CD4-positive, alpha-beta T cell treated with Interleukin-21 for 1 hour (primary cell): ENCODE data around the gene CAV1.
"Not testable (repeated sequence)": the region's sequence is repeated elsewhere in the genome, so short reads cannot be mapped to it uniquely, and the experiment has no call there.

Experiments
- DNase-seq: peaks from one replicate; pipeline ENCODE4 v3.0.0-alpha.2; 2020

The CAV1 gene

GRCh38 chr7:116524609-116525297 lies at the start of gene CAV1:
TSS of gene CAV1 (plus strand) at chr7:116525036. CDS start at chr7:116525063, 27 bp downstream.
- DNase-seq, result peak; percentile 39

GRCh38 chr7:116477625-116478024 lies 47.2 kb upstream of the CAV1 start:
- DNase-seq, result no peak

GRCh38 chr7:116478834-116479233 lies 46.0 kb upstream of the CAV1 start:
- DNase-seq, result no peak

- no peak for DNase-seq
Observed at GRCh38 chr7:116483271-116483942, 41.4 kb upstream of the CAV1 start.

GRCh38 chr7:116484389-116484788 lies 40.4 kb upstream of the CAV1 start:
- not testable (repeated sequence) for DNase-seq

- DNase-seq, result no peak
Observed at GRCh38 chr7:116487907-116488521, 36.8 kb upstream of the CAV1 start.

- no peak for DNase-seq
Observed at GRCh38 chr7:116490351-116490750, 34.5 kb upstream of the CAV1 start.

- DNase-seq, result no peak
Observed at GRCh38 chr7:116491887-116492653, 32.8 kb upstream of the CAV1 start.

GRCh38 chr7:116492654-116493109 lies 32.2 kb upstream of the CAV1 start:
- no peak for DNase-seq

- DNase-seq, result no peak
Observed at GRCh38 chr7:116493449-116493848, 31.4 kb upstream of the CAV1 start.

- DNase-seq, result no peak
Observed at GRCh38 chr7:116494472-116494871, 30.4 kb upstream of the CAV1 start.

GRCh38 chr7:116495736-116496135 lies 29.1 kb upstream of the CAV1 start:
- DNase-seq, result no peak

- no peak for DNase-seq
Observed at GRCh38 chr7:116496653-116497052, 28.2 kb upstream of the CAV1 start.

GRCh38 chr7:116497708-116498107 lies 27.1 kb upstream of the CAV1 start:
- no peak for DNase-seq

- DNase-seq, result no peak
Observed at GRCh38 chr7:116499168-116500077, 25.4 kb upstream of the CAV1 start, which contains the start of gene CAV2. TSS of gene CAV2 (plus strand) at chr7:116499738. CDS start at chr7:116499782, 44 bp downstream.

GRCh38 chr7:116500078-116500853 lies 24.6 kb upstream of the CAV1 start:
- DNase-seq, result peak; percentile 27

- DNase-seq, result no peak
Observed at GRCh38 chr7:116501425-116502167, 23.2 kb upstream of the CAV1 start.

GRCh38 chr7:116502201-116503096 lies 22.4 kb upstream of the CAV1 start:
- DNase-seq, result no peak

GRCh38 chr7:116503835-116504234 lies 21.0 kb upstream of the CAV1 start:
- no peak for DNase-seq
